K562 (cell line): ENCODE data around the gene DEFB124. TPM values are rescaled to one million over a fixed set of nuclear protein-coding genes. Genes with fewer than 3 reads are reported as not detected.

ENCODE experiments used
- ATAC-seq: fragments of 200-7000 bp; cut with Tn5 transposase; 3 replicates; pipeline ENCODE4 v1.9.1; 2020; ENCODE audit warnings: moderate library complexity
- BruUV-seq: library from RNA; stranded (reverse); fragments of 400-500 nt; replicated peaks from 2 replicates; lab custom pipeline; 2021; lab: Mats Ljungman, UMichigan
- CTCF ChIA-PET: fragments of 300-600 bp; formaldehyde crosslinking; extraction: SDS; loops from one replicate; lab custom pipeline; 2021; ENCODE audit warnings: low intra/inter-chr PET ratio; lab: Yijun Ruan, JAX
- POLR2A ChIA-PET: fragments of 300-600, 350-650 bp; sonication (Branson Sonifier 250); formaldehyde crosslinking; extraction: SDS; loops from one replicate; lab custom pipeline; 2021; ENCODE audit warnings: antibody characterized with exemption, inconsistent platforms; lab: Yijun Ruan, JAX
- DNase-seq, 4 experiments: peaks; one replicate each; pipeline versions ENCODE4 v3.0.0 to v3.0.0-alpha.2; 2011 to 2018; ENCODE audit warnings: low spot score in 3 of 4, mixed read lengths in 3 of 4; ENCODE audit errors: extremely low read depth in 1 of 4
- FAIRE-seq: peaks from 2 replicates; lab custom pipeline; 2011; peaks lifted over from hg19 to GRCh38; lab: Jason Lieb, UNC
- H2AFZ ChIP-seq: 2 replicates; pipeline ENCODE4 v1.6.0; 2011; ENCODE audit warnings: low read depth, low read length, control low read depth, inconsistent platforms
- H3K27ac ChIP-seq: fragments of 200-600 bp; 3 replicates; pipeline ENCODE4 v1.8.0; 2011; ENCODE audit warnings: low read depth, mild to moderate bottlenecking, control low read depth, inconsistent platforms, low read length, moderate library complexity, mixed read lengths; ENCODE audit errors: extremely low read depth
- H3K27me3 ChIP-seq, 2 experiments: fragments of 300-600 bp in 1 of 2; 2 replicates in 1 of 2; 3 replicates in 1 of 2; pipeline versions ENCODE4 v1.6.0 to v1.8.0; 2011; ENCODE audit warnings: inconsistent platforms in 2 of 2, low read length in 2 of 2, mild to moderate bottlenecking in 1 of 2, mixed read lengths in 1 of 2, moderate library complexity in 1 of 2; ENCODE audit not compliant: control insufficient read depth in 2 of 2, insufficient read depth in 2 of 2
- H3K36me3 ChIP-seq: fragments of 300-600 bp; 3 replicates; pipeline ENCODE4 v1.8.0; 2011; ENCODE audit warnings: mild to moderate bottlenecking, low read length, inconsistent platforms; ENCODE audit not compliant: control insufficient read depth, insufficient read depth
- H3K4me1 ChIP-seq, 2 experiments: fragments of 200-600 bp in 1 of 2; replicated peaks in 1 of 2; 2 replicates in 1 of 2; 3 replicates in 1 of 2; pipeline versions ENCODE4 v1.5.1 to v1.8.0; 2011; ENCODE audit warnings: inconsistent platforms in 2 of 2, low read length in 2 of 2, mild to moderate bottlenecking in 1 of 2, mixed read lengths in 1 of 2, moderate library complexity in 1 of 2; ENCODE audit not compliant: control insufficient read depth in 2 of 2, insufficient read depth in 2 of 2
- H3K4me2 ChIP-seq: 2 replicates; pipeline ENCODE4 v1.6.1; 2011; ENCODE audit warnings: low read length, control low read depth, inconsistent platforms, mixed read lengths; ENCODE audit not compliant: insufficient read depth
- H3K4me3 ChIP-seq: fragments of 200-600 bp; sonication (generic), shearing (Covaris generic); 2 replicates; pipeline ENCODE4 v1.5.1; 2016; ENCODE audit warnings: control low read depth, inconsistent platforms
- H3K79me2 ChIP-seq: fragments of 200-600 bp; 3 replicates; pipeline ENCODE4 v1.8.0; 2011; ENCODE audit warnings: low read length, inconsistent platforms; ENCODE audit not compliant: control insufficient read depth, insufficient read depth
- H3K9ac ChIP-seq, 2 experiments: 2 replicates each; pipeline versions ENCODE4 v1.6.0 to v1.6.1; 2011; ENCODE audit warnings: low read depth in 2 of 2, low read length in 2 of 2, control low read depth in 1 of 2, inconsistent platforms in 1 of 2, mild to moderate bottlenecking in 1 of 2, mixed read lengths in 1 of 2; ENCODE audit not compliant: insufficient read depth in 1 of 2
- H3K9me1 ChIP-seq: one replicate; pipeline ENCODE4 v1.6.0; 2011; ENCODE audit warnings: inconsistent platforms, mild to moderate bottlenecking, low read length, moderate library complexity; ENCODE audit not compliant: control insufficient read depth, insufficient read depth
- H3K9me3 ChIP-seq: replicated peaks from 2 replicates; pipeline ENCODE4 v1.5.1; 2011; ENCODE audit warnings: low read depth, low read length, inconsistent platforms; ENCODE audit not compliant: control insufficient read depth, insufficient read depth
- H4K20me1 ChIP-seq: replicated peaks from 2 replicates; pipeline ENCODE4 v1.6.1; 2011; ENCODE audit warnings: low read length, inconsistent platforms, mixed read lengths; ENCODE audit not compliant: control insufficient read depth, insufficient read depth
- BCOR ChIP-seq: fragments of 450-650 bp; IDR thresholded peaks from 2 replicates; pipeline ENCODE4 v1.6.1; 2016
- ETV1 ChIP-seq: fragments of 450-650 bp; conservative IDR thresholded peaks from 2 replicates; pipeline ENCODE4 v1.6.1; 2016; ENCODE audit warnings: missing genetic modification characterization, control low read depth, low read depth, missing compliant biosample characterization
- RBM25 ChIP-seq: fragments of 200-400 bp; formaldehyde crosslinking; IDR thresholded peaks from 2 replicates; pipeline ENCODE4 v1.6.1; 2018; ENCODE audit warnings: low read length, low read depth, moderate library complexity; ENCODE audit not compliant: severe bottlenecking
- RERE ChIP-seq: sonication (generic); formaldehyde crosslinking; IDR thresholded peaks from 2 replicates; pipeline ENCODE4 v1.8.0; 2023; ENCODE audit warnings: missing genetic modification reagents, mild to moderate bottlenecking, borderline replicate concordance
- SMAD1 ChIP-seq: fragments of 150-350 bp; IDR thresholded peaks from 2 replicates; pipeline ENCODE4 v1.6.1; 2014; ENCODE audit warnings: low read length, low read depth; ENCODE audit not compliant: partially characterized antibody
- WGBS: fragments of 100-300 bp; shearing (Covaris generic); methylation state at CpG from one replicate; pipeline ENCODE4 v1.1.6; 2016; ENCODE audit warnings: low coverage, mixed read lengths; ENCODE audit not compliant: insufficient coverage; ENCODE audit errors: missing lambda C conversion rate; 5-methylcytosine and 5-hydroxymethylcytosine counted together
- in situ Hi-C: fragments of 300-500 bp; cut with MboI; formaldehyde crosslinking; loops from 4 replicates; pipeline ENCODE4 v1.15.0; 2018; ENCODE audit warnings: inconsistent platforms, mixed read lengths
- intact Hi-C: fragments of 100-400 bp; cut with micrococcal nuclease; formaldehyde crosslinking; loops from 2 replicates; pipeline ENCODE4 v1.14.2; 2022
- polyA plus RNA-seq, 8 experiments: library from polyadenylated mRNA; depleted of rRNA in 4 of 8; stranded (reverse) in 5 of 8; unstranded in 3 of 8; fragments of >200 nt; fragmentation: Nextera tagmentation in 2 of 8; fragmentation: Illumina TruSeq in 1 of 8; extraction: Ambion mirVana in 2 of 8; extraction: Trizol in 1 of 8; gene quantifications; 2 replicates each; pipeline versions ENCODE4 v1.2.1 to v1.2.3, GENCODE V29; 2011 to 2014; ENCODE audit warnings: inconsistent platforms in 1 of 8, missing spikeins in 1 of 8
- total RNA-seq, 7 experiments: library from RNA; depleted of rRNA in 6 of 7; stranded (reverse); fragments of >200 nt in 6 of 7; fragmentation: Illumina TruSeq in 2 of 7; extraction: Trizol in 2 of 7; gene quantifications; 2 replicates each; pipeline versions ENCODE4 v1.2.1 to v1.2.3, GENCODE V29; 2011 to 2021; ENCODE audit warnings: low replicate concordance in 1 of 7

Gene DEFB124
- total and polyA plus RNA-seq, 9 of the 15 experiments (the other 6 are each of a cell fraction or from before 2014, with no cell fraction given) = not detected

- no TSS peak for BruUV-seq
- H3K9me1 ChIP-seq = no peaks in the 10 kb centered on the region
These were observed 14.2 kb upstream of the DEFB124 start for GRCh38 chr20:31489152-31489551.

More at GRCh38 chr20:31489152-31489551, 14.2 kb upstream of the DEFB124 start:
- H3K4me3 ChIP-seq = no peak overlapping the region
- POLR2A ChIA-PET = interaction anchor here (0.6 kb wide), 1 partner anchor 26 kb away, joined by 3 read pairs; no protein-coding TSS in a partner anchor
- TF ChIP-seq RERE (no peak), ETV1 (tag) (no peak), SMAD1 (no peak), RBM25 (peak; percentile 76), BCOR (0 out of 2 replicates have a peak, but pooled peaks have one; percentile 23)
- CTCF ChIA-PET = no interaction called here
- H3K4me1 ChIP-seq = peaks cover 11% of the 10 kb centered on the region in 2 experiments; a peak in 3 of 5 replicates
- H2AFZ ChIP-seq = no peak overlapping the region
- no peak overlapping the region for H3K4me2 ChIP-seq
- ATAC-seq (no peak), DNase-seq (no peak), FAIRE-seq (no peak)
- no peaks in the 10 kb centered on the region; the same call in 1 of the 2 replicates for H3K9me3 ChIP-seq
- H4K20me1 ChIP-seq = no peaks in the 10 kb centered on the region
- peaks cover 8 to 19% of the 10 kb centered on the region in 2 experiments; a peak in 3 of 5 replicates for H3K27me3 ChIP-seq
- WGBS = 0% methylated on average over 3 of the region's 3 CpGs
- intact Hi-C loops = no loop called here
- H3K9ac ChIP-seq = no peak overlapping the region
- no peaks in the 10 kb centered on the region for H3K36me3 ChIP-seq
- in situ Hi-C loops = no loop called here
- H3K27ac ChIP-seq = no peak overlapping the region
- H3K79me2 ChIP-seq = no peaks in the 10 kb centered on the region
